Measurements from ENCODE around the gene CASP10. TPM values are rescaled to one million over a fixed set of nuclear protein-coding genes. Genes with fewer than 3 reads are reported as not detected.

The CASP10 gene
- polyA plus RNA-seq, 1 of the 3 experiments (the other 2 are of a cell fraction): 0.12 TPM

DNA sequence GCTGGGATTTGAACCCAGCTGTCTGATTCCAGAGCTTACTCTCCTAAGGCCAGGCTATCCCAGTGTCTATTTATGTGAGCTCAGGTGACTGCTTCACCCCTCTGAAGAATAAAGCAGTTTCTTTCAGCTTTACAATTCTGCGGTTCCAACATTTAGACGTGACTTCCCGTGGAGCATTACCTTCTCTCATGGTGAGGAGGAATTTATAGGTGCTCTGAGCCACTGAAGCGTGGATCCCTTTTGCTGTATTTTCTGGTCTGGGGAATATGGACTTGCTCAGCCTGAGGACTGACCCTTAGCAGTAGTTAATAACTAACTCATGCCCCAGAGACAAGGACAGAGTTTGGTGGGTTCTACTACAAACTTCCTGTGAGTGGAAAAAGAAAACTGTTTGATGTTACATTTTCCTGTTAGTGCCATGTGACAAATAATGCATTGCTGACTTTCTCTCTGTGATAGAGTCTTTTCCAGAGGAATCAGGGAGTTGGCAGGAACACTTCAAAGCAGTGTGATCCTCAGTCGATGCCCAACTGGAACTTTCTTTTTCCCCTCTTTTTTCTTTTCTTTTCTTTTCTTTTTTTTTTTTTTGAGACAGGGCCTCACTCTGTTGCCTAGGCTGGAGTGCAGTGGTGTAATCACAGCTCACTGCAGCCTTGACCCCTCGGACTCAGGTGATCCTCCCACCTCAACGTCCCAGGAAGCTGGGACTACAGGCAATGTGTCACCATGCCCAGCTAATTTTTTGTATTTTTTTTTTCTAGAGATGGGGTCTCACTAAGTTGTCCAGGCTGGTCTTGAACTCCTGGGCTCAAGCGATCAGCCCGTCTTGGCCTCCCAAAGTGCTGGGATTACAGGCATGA, 21.9 kb downstream of the CASP10 start:
- 94% methylated on average over 9 of the region's 9 CpGs for WGBS (ENCODE audit: low lambda C conversion rate)
- Histone ChIP-seq H3K4me1 (ENCODE audit: control insufficient read depth in 1 of 2, insufficient read depth in 2 of 2, low read depth in 1 of 2, low read length in 1 of 2) (peaks cover 0 to 8% of the 10 kb centered on the region in 2 experiments; a peak in 3 of 4 replicates), H3K9me3 (no peaks in the 10 kb centered on the region), H3K79me2 (ENCODE audit: insufficient read depth) (no peaks in the 10 kb centered on the region), H3K9me2 (no peaks in the 10 kb centered on the region), H4K20me1 (ENCODE audit: insufficient read depth) (no peaks in the 10 kb centered on the region), H3K9ac (no peak overlapping the region), H3K27me3 (ENCODE audit: insufficient read depth) (no peaks in the 10 kb centered on the region), H3K4me2 (no peak overlapping the region), H3K4me3 (ENCODE audit: low read depth in 2 of 2, low read length in 1 of 2) (no peak overlapping the region), H3K27ac (ENCODE audit: low read depth in 2 of 2, low read length in 1 of 2) (no peak overlapping the region), H3K36me3 (replicated peaks in 1 of 2; ENCODE audit: control insufficient read depth in 1 of 2, insufficient read depth in 2 of 2, low read length in 1 of 2) (no peaks in the 10 kb centered on the region), H3F3A (replicated peaks; ENCODE audit: insufficient read depth) (no peaks in the 10 kb centered on the region), H2AFZ (ENCODE audit: low read depth) (0 out of 2 replicates have a peak overlapping the region, but pooled peaks have one; percentile 70)
- no peak for DNase-seq
- POLR2A ChIA-PET: interaction anchor here (0.5 kb wide), 1 partner anchor 10 kb away, joined by 5 read pairs; no protein-coding TSS in a partner anchor
- TF ChIP-seq GABPA (IDR thresholded peaks at IDR 0.05; ENCODE audit: low read depth): no peak
- CTCF ChIA-PET: no interaction called here

DNA sequence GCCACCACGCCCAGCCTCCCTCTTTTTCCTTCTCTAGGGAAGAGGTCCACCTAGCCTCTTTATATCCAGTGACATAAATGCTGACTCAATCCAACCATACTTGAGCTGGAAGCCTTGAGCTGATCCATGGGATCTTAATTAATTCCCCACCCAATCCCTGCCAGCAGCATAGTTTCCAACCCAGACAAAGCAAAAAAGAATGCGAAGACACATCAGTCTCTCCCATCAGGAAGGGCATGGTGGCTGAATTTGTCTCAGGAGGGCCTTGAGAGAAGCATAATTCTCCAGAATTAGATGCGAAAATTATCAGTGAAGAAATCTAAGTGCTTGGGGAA, 22.5 kb downstream of the CASP10 start:
- Histone ChIP-seq H3K36me3 (replicated peaks in 1 of 2; ENCODE audit: control insufficient read depth in 1 of 2, insufficient read depth in 2 of 2, low read length in 1 of 2) (no peaks in the 10 kb centered on the region), H3K27ac (ENCODE audit: low read depth in 2 of 2, low read length in 1 of 2) (no peak overlapping the region), H3K4me1 (ENCODE audit: control insufficient read depth in 1 of 2, insufficient read depth in 2 of 2, low read depth in 1 of 2, low read length in 1 of 2) (peaks cover 0 to 5% of the 10 kb centered on the region in 2 experiments; a peak in 2 of 4 replicates), H3K4me3 (ENCODE audit: low read depth in 2 of 2, low read length in 1 of 2) (no peak overlapping the region), H3K9me2 (no peaks in the 10 kb centered on the region), H3K9ac (no peak overlapping the region), H2AFZ (ENCODE audit: low read depth) (peak overlapping the region; percentile 70; the same call in 1 of the 2 replicates), H3K27me3 (ENCODE audit: insufficient read depth) (no peaks in the 10 kb centered on the region), H3K79me2 (ENCODE audit: insufficient read depth) (no peaks in the 10 kb centered on the region), H3K4me2 (no peak overlapping the region), H3K9me3 (no peaks in the 10 kb centered on the region), H4K20me1 (ENCODE audit: insufficient read depth) (no peaks in the 10 kb centered on the region), H3F3A (replicated peaks; ENCODE audit: insufficient read depth) (no peaks in the 10 kb centered on the region)
- 93% methylated on average over 3 of the region's 3 CpGs for WGBS (ENCODE audit: low lambda C conversion rate)
- TF ChIP-seq EP300 (IDR thresholded peaks at IDR 0.05; ENCODE audit: borderline replicate concordance in 1 of 2, low read depth in 1 of 2, low read length in 1 of 2) (no peak), GABPA (IDR thresholded peaks at IDR 0.05; ENCODE audit: low read depth) (no peak)
- DNase-seq: no peak
- ChIA-PET POLR2A (no interaction called here), CTCF (no interaction called here)

DNA sequence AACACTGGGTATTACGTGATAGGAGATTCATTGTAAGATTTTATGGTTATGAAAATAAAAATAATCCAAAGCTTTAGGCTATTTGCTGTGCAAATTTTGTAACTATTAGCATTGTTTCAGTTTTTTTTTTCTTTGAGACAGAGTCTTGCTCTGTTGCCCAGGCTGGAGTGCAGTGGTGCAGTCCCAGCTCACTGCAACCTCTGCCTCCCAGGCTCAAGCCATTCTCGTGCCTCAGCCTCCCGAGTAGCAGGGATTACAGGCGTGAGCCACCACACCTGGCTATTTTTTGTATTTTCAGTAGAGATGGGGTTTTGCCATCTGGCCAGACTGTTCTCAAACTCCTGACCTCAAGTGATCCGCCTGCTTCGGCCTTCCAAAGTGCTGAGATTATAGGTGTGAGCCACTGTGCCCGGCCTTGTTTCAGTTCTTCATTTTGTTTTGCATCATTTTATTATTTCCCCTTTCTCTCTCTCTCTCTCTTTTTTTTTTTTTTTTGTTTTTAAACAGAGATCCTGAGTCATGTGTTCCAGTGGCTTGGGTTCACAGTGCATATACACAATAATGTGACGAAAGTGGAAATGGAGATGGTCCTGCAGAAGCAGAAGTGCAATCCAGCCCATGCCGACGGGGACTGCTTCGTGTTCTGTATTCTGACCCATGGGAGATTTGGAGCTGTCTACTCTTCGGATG, 25.8 kb downstream of the CASP10 start:
- 90% methylated on average over 12 of the region's 12 CpGs for WGBS (ENCODE audit: low lambda C conversion rate)
- Histone ChIP-seq H3K4me1 (ENCODE audit: control insufficient read depth in 1 of 2, insufficient read depth in 2 of 2, low read depth in 1 of 2, low read length in 1 of 2) (peaks cover 0 to 3% of the 10 kb centered on the region in 2 experiments; a peak in 2 of 4 replicates), H4K20me1 (ENCODE audit: insufficient read depth) (no peaks in the 10 kb centered on the region), H3K9me3 (no peaks in the 10 kb centered on the region), H3K27ac (ENCODE audit: low read depth in 2 of 2, low read length in 1 of 2) (no peak overlapping the region), H3F3A (replicated peaks; ENCODE audit: insufficient read depth) (no peaks in the 10 kb centered on the region), H3K4me2 (no peak overlapping the region), H3K4me3 (ENCODE audit: low read depth in 2 of 2, low read length in 1 of 2) (no peak overlapping the region), H2AFZ (ENCODE audit: low read depth) (no peak overlapping the region), H3K9me2 (no peaks in the 10 kb centered on the region), H3K36me3 (replicated peaks in 1 of 2; ENCODE audit: control insufficient read depth in 1 of 2, insufficient read depth in 2 of 2, low read length in 1 of 2) (no peaks in the 10 kb centered on the region), H3K9ac (no peak overlapping the region), H3K27me3 (ENCODE audit: insufficient read depth) (no peaks in the 10 kb centered on the region), H3K79me2 (ENCODE audit: insufficient read depth) (no peaks in the 10 kb centered on the region)
- ChIA-PET CTCF (interaction anchor here (0.9 kb wide), 1 partner anchor 31 kb away, joined by 3 read pairs; no protein-coding TSS in a partner anchor), POLR2A (no interaction called here)
- no peak for DNase-seq
- TF ChIP-seq MEF2A (IDR thresholded peaks at IDR 0.05; ENCODE audit: borderline replicate concordance, low read depth) (no peak), RXRA (IDR thresholded peaks at IDR 0.05; ENCODE audit: borderline replicate concordance, low read depth) (no peak), NRF1 (IDR thresholded peaks at IDR 0.05; ENCODE audit: low read depth, low read length) (no peak), EZH2phosphoT487 (IDR thresholded peaks at IDR 0.05; ENCODE audit: borderline replicate concordance, low read depth) (no peak), YY1 (IDR thresholded peaks at IDR 0.05; ENCODE audit: low read depth) (no peak), POLR2AphosphoS5 (IDR thresholded peaks at IDR 0.05; ENCODE audit: low read depth, low read length) (no peak), TCF12 (IDR thresholded peaks at IDR 0.05) (no peak)
- TF ChIP-seq, protein P1, sequence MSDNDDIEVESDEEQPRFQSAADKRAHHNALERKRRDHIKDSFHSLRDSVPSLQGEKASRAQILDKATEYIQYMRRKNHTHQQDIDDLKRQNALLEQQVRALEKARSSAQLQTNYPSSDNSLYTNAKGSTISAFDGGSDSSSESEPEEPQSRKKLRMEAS (IDR thresholded peaks at IDR 0.05; ENCODE audit: low read depth): no peak
- TF ChIP-seq, protein P2, sequence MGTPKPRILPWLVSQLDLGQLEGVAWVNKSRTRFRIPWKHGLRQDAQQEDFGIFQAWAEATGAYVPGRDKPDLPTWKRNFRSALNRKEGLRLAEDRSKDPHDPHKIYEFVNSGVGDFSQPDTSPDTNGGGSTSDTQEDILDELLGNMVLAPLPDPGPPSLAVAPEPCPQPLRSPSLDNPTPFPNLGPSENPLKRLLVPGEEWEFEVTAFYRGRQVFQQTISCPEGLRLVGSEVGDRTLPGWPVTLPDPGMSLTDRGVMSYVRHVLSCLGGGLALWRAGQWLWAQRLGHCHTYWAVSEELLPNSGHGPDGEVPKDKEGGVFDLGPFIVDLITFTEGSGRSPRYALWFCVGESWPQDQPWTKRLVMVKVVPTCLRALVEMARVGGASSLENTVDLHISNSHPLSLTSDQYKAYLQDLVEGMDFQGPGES (IDR thresholded peaks at IDR 0.05; ENCODE audit: low read depth, low read length): no peak

All from SK-N-SH (cell line).